Astrocyte of the cerebellum (primary cell): ENCODE results near the gene CR1L.
"Not testable (repeated sequence)": the region's sequence is repeated elsewhere in the genome, so short reads cannot be mapped to it uniquely, and the experiment has no call there.

Source experiments
- DNase-seq: peaks from one replicate; pipeline ENCODE4 v3.0.0-alpha.2; 2011; ENCODE audit warnings: low read depth
- H3K4me3 ChIP-seq: 2 replicates; pipeline ENCODE4 v1.5.1; 2011; ENCODE audit warnings: mild to moderate bottlenecking, low read depth, low read length, moderate library complexity
- CTCF ChIP-seq: IDR thresholded peaks from 2 replicates; pipeline ENCODE4 v1.5.1; 2012; ENCODE audit warnings: low read length, low read depth, moderate library complexity, mild to moderate bottlenecking; ENCODE audit errors: missing control alignments
- in situ Hi-C: cut with HindIII; loops from 2 replicates; pipeline ENCODE4 v1.10.0; 2017; ENCODE audit warnings: low sequenced_read_pairs

The CR1L gene

GRCh38 chr1:207620543-207620893 is 24.4 kb upstream of the CR1L start:
- no peak overlapping the region for H3K4me3 ChIP-seq
- in situ Hi-C loops = no loop called here
- no peak for DNase-seq
- no peak for TF ChIP-seq CTCF

DNA sequence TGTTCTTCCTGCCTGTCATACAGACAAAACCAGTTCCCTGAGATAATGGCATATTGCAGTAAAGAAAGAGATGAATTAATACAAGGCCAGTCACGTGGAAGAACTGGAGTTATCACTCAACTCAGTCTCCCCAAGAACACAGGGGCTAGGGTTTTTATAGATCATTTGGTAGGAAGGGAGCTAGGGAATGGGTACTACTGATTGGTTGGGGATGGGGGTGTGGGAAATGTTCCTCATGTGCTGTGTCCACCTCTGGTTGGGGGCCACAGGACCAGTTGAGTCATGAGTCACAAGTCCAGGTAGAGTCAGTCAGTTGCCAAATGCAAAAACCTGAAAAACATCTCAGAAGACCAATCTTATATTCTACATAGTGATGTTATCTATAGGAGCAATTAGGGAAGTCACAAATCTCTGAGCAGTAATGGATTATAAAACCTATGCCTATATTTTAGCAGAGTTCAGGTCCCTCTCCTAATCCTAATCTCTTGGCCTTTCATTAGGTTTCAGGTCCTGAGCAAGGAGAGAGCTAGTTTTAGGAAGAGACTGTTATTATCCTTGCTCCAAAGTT is 19.3 kb upstream of the CR1L start:
- in situ Hi-C loops, DNase-seq, H3K4me3 ChIP-seq: not testable (repeated sequence)

GRCh38 chr1:207626972-207627337 is 18.0 kb upstream of the CR1L start:
- no peak for DNase-seq
- TF ChIP-seq CTCF = no peak
- in situ Hi-C loops = no loop called here
- H3K4me3 ChIP-seq = no peak overlapping the region

GRCh38 chr1:207627496-207627895 is 17.4 kb upstream of the CR1L start:
- no peak for TF ChIP-seq CTCF
- no peak for DNase-seq
- no peak overlapping the region for H3K4me3 ChIP-seq
- in situ Hi-C loops = no loop called here

- no peak for DNase-seq
- in situ Hi-C loops = no loop called here
- H3K4me3 ChIP-seq = no peak overlapping the region
- TF ChIP-seq CTCF = no peak
These were observed 16.2 kb upstream of the CR1L start for GRCh38 chr1:207628776-207629175.

DNA sequence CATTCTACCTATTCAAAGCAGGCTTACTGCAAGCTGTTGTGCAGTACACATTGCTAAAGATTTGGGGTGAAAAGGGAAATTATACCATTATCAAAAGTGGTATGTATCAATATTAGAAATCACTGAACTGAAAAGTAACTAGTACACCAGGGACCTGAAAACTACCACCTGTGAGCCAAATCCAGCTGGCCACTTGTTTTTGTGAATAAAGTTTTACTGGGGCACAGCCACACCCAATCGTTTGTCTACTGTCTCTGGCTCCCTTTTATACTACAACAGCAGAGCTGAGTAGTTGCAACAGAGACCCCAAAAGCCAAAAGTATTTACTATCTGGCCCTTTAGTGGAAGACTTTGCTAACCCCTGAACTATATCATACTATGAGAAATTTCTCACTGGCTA is 13.8 kb upstream of the CR1L start:
- DNase-seq = no peak
- no peak for TF ChIP-seq CTCF
- H3K4me3 ChIP-seq = no peak overlapping the region
- in situ Hi-C loops = no loop called here

DNA sequence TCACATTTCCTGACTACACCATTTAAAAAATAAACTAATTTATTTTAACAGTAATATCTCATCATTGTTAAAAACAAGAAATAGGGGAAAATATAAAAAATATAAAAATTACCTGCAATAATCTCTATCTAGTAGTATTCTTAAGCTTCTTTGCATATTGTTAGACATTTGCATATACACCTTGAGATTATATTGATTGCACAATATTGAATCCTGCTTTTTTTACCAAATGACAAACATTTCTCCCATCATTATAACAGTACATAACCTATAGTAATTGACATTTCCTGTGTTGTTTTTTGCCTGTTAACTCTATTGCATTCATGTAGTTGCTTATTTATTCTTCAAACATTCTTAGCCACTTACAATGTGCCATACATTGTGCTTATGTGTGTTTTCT is 11.7 kb upstream of the CR1L start:
- DNase-seq = no peak
- H3K4me3 ChIP-seq = no peak overlapping the region
- in situ Hi-C loops = no loop called here
- TF ChIP-seq CTCF = no peak

GRCh38 chr1:207633699-207634289 is 11.1 kb upstream of the CR1L start:
- in situ Hi-C loops, DNase-seq, H3K4me3 ChIP-seq: not testable (repeated sequence)

- in situ Hi-C loops, DNase-seq, H3K4me3 ChIP-seq: not testable (repeated sequence)
These were observed 10.6 kb upstream of the CR1L start for GRCh38 chr1:207634293-207634692.

- H3K4me3 ChIP-seq, DNase-seq, in situ Hi-C loops: not testable (repeated sequence)
These were observed 9.3 kb upstream of the CR1L start for GRCh38 chr1:207635569-207636186.
